Lower leg skin (tissue), 4 donors: ENCODE measurements around the gene YAP1. TPM values are rescaled to one million over a fixed set of nuclear protein-coding genes. Genes with fewer than 3 reads are reported as not detected.

Source experiments
- DNase-seq, 2 donors: peaks; one replicate each; pipeline ENCODE4 v3.0.0-alpha.2; 2019; ENCODE audit warnings: low spot score in 2 of 2
- H3K4me3 ChIP-seq: fragments of 200-600 bp; sonication (generic); 2 replicates; pipeline ENCODE4 v1.5.1; 2017; ENCODE audit warnings: mild to moderate bottlenecking, low read depth; ENCODE audit not compliant: poor library complexity, severe bottlenecking
- POLR2A ChIP-seq, 2 donors: fragments of 450-650 bp; IDR thresholded peaks; one replicate each; pipeline ENCODE4 v1.6.1; 2016 to 2017; ENCODE audit warnings: antibody characterized with exemption in 2 of 2, mild to moderate bottlenecking in 1 of 2, moderate library complexity in 1 of 2
- WGBS, 2 donors: methylation state at CpG; one replicate each; pipeline ENCODE4 v1.1.5; 2018; 5-methylcytosine and 5-hydroxymethylcytosine counted together
- intact Hi-C: fragments of 100-400 bp; cut with DNase I; formaldehyde crosslinking; loops from one replicate; pipeline ENCODE4 v1.15.0; 2023; ENCODE audit warnings: low total_unique reads
- total RNA-seq, 4 donors: library from RNA; depleted of rRNA; stranded (reverse); fragments of >200 nt; gene quantifications; one replicate each; pipeline ENCODE4 v1.1.0, GENCODE V29; 2016
- TF ChIP-seq, protein P1 (sequence below), 3 donors: fragments of 450-650 bp; IDR thresholded peaks; one replicate each; pipeline ENCODE4 v1.5.1; 2016; ENCODE audit warnings: antibody characterized with exemption in 3 of 3, mild to moderate bottlenecking in 3 of 3, moderate library complexity in 2 of 3

Gene YAP1
- total RNA-seq, 4 donors from 2014 or later: 164 to 241 (median 211) TPM

DNA sequence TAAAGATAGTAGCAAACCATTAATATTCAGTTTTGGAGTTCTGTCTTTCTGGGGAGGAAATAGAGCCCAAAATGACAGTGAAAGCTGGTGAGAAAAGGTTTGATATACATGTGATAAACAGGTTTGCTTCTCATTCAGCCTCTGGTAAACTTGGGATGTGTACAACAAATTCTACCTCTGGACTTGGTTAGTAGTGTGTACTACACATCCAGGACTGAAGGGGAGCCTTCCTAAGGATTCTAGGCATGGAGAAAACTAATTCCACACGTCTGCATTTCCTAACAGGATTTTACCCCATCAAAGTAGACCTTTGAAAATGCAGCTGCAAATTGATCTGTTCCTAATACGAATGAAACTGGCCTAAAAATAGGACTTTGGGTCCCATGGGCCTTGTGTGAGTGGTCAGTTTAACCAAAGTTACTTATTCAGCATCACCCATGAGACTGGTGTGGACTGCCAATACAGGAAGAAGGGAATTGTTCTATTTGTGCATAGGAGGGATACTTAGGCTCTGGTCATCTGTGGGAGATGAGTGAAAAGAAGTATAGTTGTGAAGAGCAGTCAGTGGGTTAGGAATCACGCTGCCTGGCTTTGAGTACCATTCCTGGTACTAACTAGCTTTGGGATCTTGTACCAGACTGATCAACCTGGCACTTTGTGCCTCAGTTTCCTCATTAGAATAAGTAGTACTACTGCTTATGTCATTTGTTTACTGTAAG, 74.2 kb downstream of the YAP1 start:
- TF ChIP-seq, protein P1, sequence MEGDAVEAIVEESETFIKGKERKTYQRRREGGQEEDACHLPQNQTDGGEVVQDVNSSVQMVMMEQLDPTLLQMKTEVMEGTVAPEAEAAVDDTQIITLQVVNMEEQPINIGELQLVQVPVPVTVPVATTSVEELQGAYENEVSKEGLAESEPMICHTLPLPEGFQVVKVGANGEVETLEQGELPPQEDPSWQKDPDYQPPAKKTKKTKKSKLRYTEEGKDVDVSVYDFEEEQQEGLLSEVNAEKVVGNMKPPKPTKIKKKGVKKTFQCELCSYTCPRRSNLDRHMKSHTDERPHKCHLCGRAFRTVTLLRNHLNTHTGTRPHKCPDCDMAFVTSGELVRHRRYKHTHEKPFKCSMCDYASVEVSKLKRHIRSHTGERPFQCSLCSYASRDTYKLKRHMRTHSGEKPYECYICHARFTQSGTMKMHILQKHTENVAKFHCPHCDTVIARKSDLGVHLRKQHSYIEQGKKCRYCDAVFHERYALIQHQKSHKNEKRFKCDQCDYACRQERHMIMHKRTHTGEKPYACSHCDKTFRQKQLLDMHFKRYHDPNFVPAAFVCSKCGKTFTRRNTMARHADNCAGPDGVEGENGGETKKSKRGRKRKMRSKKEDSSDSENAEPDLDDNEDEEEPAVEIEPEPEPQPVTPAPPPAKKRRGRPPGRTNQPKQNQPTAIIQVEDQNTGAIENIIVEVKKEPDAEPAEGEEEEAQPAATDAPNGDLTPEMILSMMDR (IDR thresholded peaks at IDR 0.05): no peak
- no peak for TF ChIP-seq POLR2A (IDR thresholded peaks at IDR 0.05)
- no peak for DNase-seq
- H3K4me3 ChIP-seq: no peak overlapping the region
- intact Hi-C loops: no loop called here
- 64 to 86% methylated on average over 3 of the region's 3 CpGs for WGBS, 2 donors

DNA sequence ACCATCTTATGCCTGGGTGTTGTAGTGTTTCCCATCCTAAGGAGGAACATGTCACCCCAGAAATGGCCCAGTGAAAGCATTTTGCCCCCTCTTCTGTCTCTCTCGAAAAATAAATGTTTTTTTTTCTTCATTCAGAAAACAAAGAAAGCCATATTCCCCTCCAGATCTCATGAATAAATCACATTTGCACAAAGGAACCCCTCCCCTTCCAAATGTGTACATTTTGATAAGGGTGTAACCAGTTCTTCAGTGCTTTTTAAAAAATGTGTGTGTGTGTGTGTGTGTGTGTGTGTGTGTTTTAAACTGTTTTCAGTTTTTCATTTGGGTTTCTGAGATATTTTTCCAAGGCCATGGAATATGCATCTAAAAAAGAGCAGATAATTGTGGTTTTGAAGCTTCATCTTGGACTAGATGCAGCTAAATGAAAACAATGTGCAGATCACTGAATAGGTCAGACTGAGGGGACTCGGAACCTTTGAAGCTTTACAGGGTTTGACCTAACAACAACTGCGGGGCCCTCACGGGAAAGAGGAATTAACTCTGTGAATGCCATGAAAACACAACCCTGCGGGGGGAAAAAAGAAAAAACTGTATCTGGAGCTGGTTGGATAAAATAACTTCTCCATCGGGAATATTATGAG, 76.4 kb downstream of the YAP1 start:
- TF ChIP-seq, protein P1 (IDR thresholded peaks at IDR 0.05): no peak
- no peak for TF ChIP-seq POLR2A (IDR thresholded peaks at IDR 0.05)
- no peak for DNase-seq
- H3K4me3 ChIP-seq: no peak overlapping the region
- intact Hi-C loops: no loop called here
- 37 to 49% methylated on average over 6 of the region's 6 CpGs for WGBS, 2 donors

DNA sequence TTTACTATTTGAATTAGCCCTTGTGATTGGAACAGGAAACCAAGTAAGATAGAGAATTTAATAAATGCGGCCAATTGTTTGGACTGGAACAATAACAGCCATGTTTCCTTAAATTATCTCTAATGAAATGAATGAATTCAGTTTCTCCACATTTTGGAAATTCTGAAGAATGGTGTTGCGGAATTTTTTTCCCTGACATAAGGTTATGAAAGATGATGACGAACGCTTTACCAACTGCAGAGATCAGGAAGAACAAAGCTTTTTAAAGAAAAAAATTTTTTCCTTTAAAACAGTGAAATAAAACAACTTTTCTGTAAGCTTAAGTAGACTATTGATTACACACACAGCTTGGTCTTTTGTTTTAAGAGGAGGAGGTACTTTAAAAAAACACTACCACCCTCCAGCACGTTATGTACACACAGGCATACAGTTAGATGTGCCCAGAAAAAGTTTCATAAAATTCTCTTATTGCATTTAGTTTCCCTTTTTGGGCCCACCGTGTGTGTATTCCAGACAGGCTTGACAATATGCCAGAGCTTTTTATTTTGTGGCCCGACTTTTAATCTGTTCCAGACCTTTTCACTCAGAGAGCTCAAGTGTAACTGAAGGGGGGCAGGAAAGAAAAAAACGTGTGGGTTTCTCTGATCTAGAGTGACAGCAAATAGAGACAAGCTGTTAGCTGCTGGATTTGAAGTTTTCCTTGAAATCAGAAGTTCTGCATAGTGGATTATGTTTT, 77.3 kb downstream of the YAP1 start:
- intact Hi-C loops: no loop called here
- DNase-seq: no peak
- 47 to 49% methylated on average over 8 of the region's 8 CpGs for WGBS, 2 donors
- TF ChIP-seq, protein P1 (IDR thresholded peaks at IDR 0.05): no peak
- TF ChIP-seq POLR2A (IDR thresholded peaks at IDR 0.05): no peak
- no peak overlapping the region for H3K4me3 ChIP-seq

DNA sequence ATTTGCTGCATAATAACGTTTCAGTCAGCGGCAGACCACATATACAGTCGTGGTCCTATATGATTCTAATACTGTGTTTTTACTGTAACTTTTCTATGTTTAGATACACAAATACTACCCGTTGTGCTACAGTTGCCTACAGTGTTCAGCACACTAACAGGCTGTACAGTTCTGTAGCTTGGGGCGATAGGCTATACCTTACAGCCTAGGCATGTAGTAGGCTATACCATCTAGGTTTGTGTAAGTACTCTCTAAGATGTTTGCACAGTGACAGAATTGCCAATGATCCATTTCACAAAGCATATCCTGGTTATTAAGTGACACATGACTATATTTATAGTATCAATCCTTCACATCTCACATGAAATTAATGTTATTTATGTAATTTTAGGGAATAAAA, 78.2 kb downstream of the YAP1 start:
- no peak for TF ChIP-seq POLR2A (IDR thresholded peaks at IDR 0.05)
- TF ChIP-seq, protein P1 (IDR thresholded peaks at IDR 0.05): no peak
- WGBS, 2 donors: 72 to 75% methylated on average over 5 of the region's 5 CpGs

DNA sequence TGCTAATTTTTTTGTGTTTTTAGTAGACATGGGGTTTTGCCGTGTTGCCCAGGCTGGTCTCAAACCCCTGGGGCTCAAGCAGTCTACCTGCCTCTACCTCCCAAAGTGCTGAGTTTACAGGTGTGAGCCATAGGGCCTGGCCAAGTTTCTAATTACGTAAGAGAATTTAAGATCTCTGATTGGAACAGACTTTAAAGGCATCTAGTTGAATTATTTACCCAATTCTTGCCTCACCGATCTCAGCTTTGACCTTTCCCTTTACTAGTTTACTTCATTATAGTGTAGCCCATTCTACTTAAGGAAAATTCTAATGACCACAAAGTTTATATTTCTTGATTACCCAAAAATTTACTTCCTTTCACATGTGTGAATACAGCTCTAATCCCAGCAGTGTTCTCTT, 81.6 kb downstream of the YAP1 start:
- TF ChIP-seq, protein P1 (IDR thresholded peaks at IDR 0.05): no peak
- TF ChIP-seq POLR2A (IDR thresholded peaks at IDR 0.05): no peak
- no peak for DNase-seq
- no peak overlapping the region for H3K4me3 ChIP-seq
- intact Hi-C loops: no loop called here
- 54 to 69% methylated on average over 3 of the region's 3 CpGs for WGBS, 2 donors

More for the DNA sequence above, 78.2 kb downstream of the YAP1 start:
- no peak overlapping the region for H3K4me3 ChIP-seq
- intact Hi-C loops: no loop called here
- no peak for DNase-seq
